PC-9 (cell line): ENCODE results near the gene GALNT9. TPM values are rescaled to one million over a fixed set of nuclear protein-coding genes. Genes with fewer than 3 reads are reported as not detected.

Experiments used
- BruUV-seq: library from RNA; stranded (reverse); fragments of 400-500 nt; replicated peaks from 2 replicates; lab custom pipeline; 2021; lab: Mats Ljungman, UMichigan
- CTCF ChIA-PET: fragments of 300-600 bp; sonication (Branson Sonifier 250); formaldehyde crosslinking; loops from one replicate; lab custom pipeline; 2022; ENCODE audit warnings: antibody characterized with exemption; lab: Charles Lee
- POLR2A ChIA-PET: fragments of 300-600 bp; sonication (Branson Sonifier 250); formaldehyde crosslinking; loops from one replicate; lab custom pipeline; 2022; ENCODE audit warnings: antibody characterized with exemption; ENCODE audit not compliant: unreplicated experiment; lab: Charles Lee
- DNase-seq, 2 experiments: peaks; one replicate each; pipeline versions ENCODE4 v3.0.0 to v3.0.0-alpha.2; 2015 to 2022; ENCODE audit warnings: mixed read lengths in 1 of 2
- H2AFZ ChIP-seq: fragments of 200-600 bp; sonication (generic); 2 replicates; pipeline ENCODE4 v1.8.1; 2017; ENCODE audit warnings: antibody characterized with exemption
- H3F3A ChIP-seq: fragments of 200-600 bp; sonication (generic); 2 replicates; pipeline ENCODE4 v1.8.1; 2017; ENCODE audit warnings: antibody characterized with exemption, mild to moderate bottlenecking, low read depth; ENCODE audit not compliant: insufficient read depth
- H3K27ac ChIP-seq: fragments of 200-600 bp; sonication (generic); 2 replicates; pipeline ENCODE4 v1.6.1; 2016; ENCODE audit warnings: mixed run types
- H3K27me3 ChIP-seq: fragments of 200-600 bp; sonication (generic); 2 replicates; pipeline ENCODE4 v1.6.1; 2016; ENCODE audit warnings: low read depth, mixed run types; ENCODE audit not compliant: insufficient read depth
- H3K36me3 ChIP-seq: fragments of 200-600 bp; sonication (generic); 2 replicates; pipeline ENCODE4 v1.6.1; 2016; ENCODE audit warnings: low read depth, mixed run types
- H3K4me1 ChIP-seq: fragments of 200-600 bp; sonication (generic); replicated peaks from 2 replicates; pipeline ENCODE4 v1.6.1; 2016; ENCODE audit warnings: mixed run types; ENCODE audit not compliant: insufficient read depth
- H3K4me2 ChIP-seq: fragments of 200-600 bp; sonication (generic); 2 replicates; pipeline ENCODE4 v1.6.1; 2017; ENCODE audit warnings: mixed run types
- H3K4me3 ChIP-seq: fragments of 200-600 bp; sonication (generic); 2 replicates; pipeline ENCODE4 v1.6.1; 2016; ENCODE audit warnings: mixed run types
- H3K79me2 ChIP-seq: fragments of 200-600 bp; sonication (generic); 2 replicates; pipeline ENCODE4 v1.6.1; 2017; ENCODE audit warnings: low read depth, mixed run types
- H3K9me2 ChIP-seq: fragments of 200-600 bp; sonication (generic); 2 replicates; pipeline ENCODE4 v1.8.1; 2017; ENCODE audit warnings: mild to moderate bottlenecking; ENCODE audit not compliant: insufficient read depth
- H3K9me3 ChIP-seq: fragments of 200-600 bp; sonication (generic); 2 replicates; pipeline ENCODE4 v1.8.1; 2016; ENCODE audit warnings: low read depth; ENCODE audit not compliant: insufficient read depth
- H4K20me1 ChIP-seq: fragments of 200-600 bp; sonication (generic); 2 replicates; pipeline ENCODE4 v1.8.1; 2017; ENCODE audit not compliant: insufficient read depth
- EZH2 ChIP-seq: fragments of 200-600 bp; sonication (generic); IDR thresholded peaks from 2 replicates; pipeline ENCODE4 v1.8.0; 2017; ENCODE audit warnings: antibody characterized with exemption, low read depth
- intact Hi-C: fragments of 100-400 bp; cut with micrococcal nuclease; formaldehyde crosslinking; loops from one replicate; pipeline ENCODE4 v1.10.0; 2022; ENCODE audit not compliant: unreplicated experiment
- total RNA-seq: library from RNA; stranded (reverse); gene quantifications from 2 replicates; pipeline ENCODE4 v1.2.3, GENCODE V29; 2021
- TF ChIP-seq, protein P1 (sequence below): fragments of 200-600 bp; sonication (generic); conservative IDR thresholded peaks from 2 replicates; pipeline ENCODE4 v1.6.1; 2017; ENCODE audit warnings: mixed run types, antibody characterized with exemption, mild to moderate bottlenecking, moderate library complexity

GALNT9 gene
- total RNA-seq, 1 experiment from 2014 or later = 11.2 TPM

DNA sequence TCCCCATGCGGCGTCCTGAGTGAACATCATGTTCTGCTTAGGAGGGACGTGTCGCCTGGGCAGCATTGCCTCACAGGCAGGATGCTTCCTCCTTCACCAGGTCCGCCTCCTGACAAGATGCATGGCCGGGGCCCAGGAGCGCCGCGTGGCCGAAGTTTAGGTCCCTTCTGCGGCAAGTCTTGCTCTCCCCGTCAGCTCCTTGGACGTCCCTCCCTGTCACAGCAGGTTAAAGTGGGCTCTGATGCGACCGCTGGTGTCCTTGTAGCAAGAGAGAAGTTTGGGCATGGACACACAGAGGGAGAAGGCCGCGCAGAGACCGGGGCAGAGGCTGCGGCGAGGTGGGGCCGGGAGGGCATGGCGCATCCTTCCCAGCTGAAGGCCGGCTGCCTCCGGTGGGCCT lies 9.4 kb upstream of the GALNT9 start:
- H3K9me2 ChIP-seq = no peaks in the 10 kb centered on the region
- H3K36me3 ChIP-seq = no peaks in the 10 kb centered on the region
- H3K27me3 ChIP-seq = peaks cover 100% of the 10 kb centered on the region
- H4K20me1 ChIP-seq = no peaks in the 10 kb centered on the region
- no TSS peak for BruUV-seq
- H3F3A ChIP-seq = peaks cover 11% of the 10 kb centered on the region; the same call in 1 of the 2 replicates
- H3K9me3 ChIP-seq = no peaks in the 10 kb centered on the region
- H2AFZ ChIP-seq = no peak overlapping the region
- no peak overlapping the region for H3K4me2 ChIP-seq
- DNase-seq = no peak
- POLR2A ChIA-PET = no interaction called here
- TF ChIP-seq EZH2 = peak; percentile 32; the same call in 1 of the 2 replicates
- TF ChIP-seq, protein P1, sequence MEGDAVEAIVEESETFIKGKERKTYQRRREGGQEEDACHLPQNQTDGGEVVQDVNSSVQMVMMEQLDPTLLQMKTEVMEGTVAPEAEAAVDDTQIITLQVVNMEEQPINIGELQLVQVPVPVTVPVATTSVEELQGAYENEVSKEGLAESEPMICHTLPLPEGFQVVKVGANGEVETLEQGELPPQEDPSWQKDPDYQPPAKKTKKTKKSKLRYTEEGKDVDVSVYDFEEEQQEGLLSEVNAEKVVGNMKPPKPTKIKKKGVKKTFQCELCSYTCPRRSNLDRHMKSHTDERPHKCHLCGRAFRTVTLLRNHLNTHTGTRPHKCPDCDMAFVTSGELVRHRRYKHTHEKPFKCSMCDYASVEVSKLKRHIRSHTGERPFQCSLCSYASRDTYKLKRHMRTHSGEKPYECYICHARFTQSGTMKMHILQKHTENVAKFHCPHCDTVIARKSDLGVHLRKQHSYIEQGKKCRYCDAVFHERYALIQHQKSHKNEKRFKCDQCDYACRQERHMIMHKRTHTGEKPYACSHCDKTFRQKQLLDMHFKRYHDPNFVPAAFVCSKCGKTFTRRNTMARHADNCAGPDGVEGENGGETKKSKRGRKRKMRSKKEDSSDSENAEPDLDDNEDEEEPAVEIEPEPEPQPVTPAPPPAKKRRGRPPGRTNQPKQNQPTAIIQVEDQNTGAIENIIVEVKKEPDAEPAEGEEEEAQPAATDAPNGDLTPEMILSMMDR = no peak
- CTCF ChIA-PET = no interaction called here
- intact Hi-C loops = no loop called here
- no peak overlapping the region for H3K27ac ChIP-seq
- H3K79me2 ChIP-seq = no peaks in the 10 kb centered on the region
- H3K4me3 ChIP-seq = no peak overlapping the region
- no peaks in the 10 kb centered on the region for H3K4me1 ChIP-seq

DNA sequence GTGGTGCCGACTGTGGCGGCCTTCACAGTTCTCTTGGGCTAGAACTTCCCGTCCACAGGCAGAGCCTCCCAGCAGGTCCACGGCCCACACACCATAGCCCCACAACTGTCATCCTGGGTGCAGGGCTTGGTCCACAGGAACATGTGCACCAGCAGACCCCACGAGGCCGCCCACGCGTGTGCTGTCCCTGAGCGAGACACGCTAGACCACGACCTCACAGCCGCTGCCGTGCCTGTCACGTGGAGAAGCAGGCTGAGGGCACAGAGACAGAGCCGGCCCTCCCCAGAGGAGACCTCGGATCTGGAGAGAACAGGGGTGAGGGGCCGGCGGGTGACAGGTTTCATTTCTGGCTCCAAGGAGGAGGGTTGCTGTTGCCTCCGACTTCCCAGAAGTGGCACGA lies 8.9 kb upstream of the GALNT9 start:
- CTCF ChIA-PET = no interaction called here
- Histone ChIP-seq H3K27ac (no peak overlapping the region), H3K9me3 (no peaks in the 10 kb centered on the region), H3K79me2 (no peaks in the 10 kb centered on the region), H2AFZ (no peak overlapping the region), H3K9me2 (no peaks in the 10 kb centered on the region), H3K4me3 (no peak overlapping the region), H4K20me1 (no peaks in the 10 kb centered on the region), H3K27me3 (peaks cover 100% of the 10 kb centered on the region), H3K4me2 (no peak overlapping the region), H3F3A (peaks cover 11% of the 10 kb centered on the region; the same call in 1 of the 2 replicates), H3K4me1 (no peaks in the 10 kb centered on the region), H3K36me3 (no peaks in the 10 kb centered on the region)
- POLR2A ChIA-PET = no interaction called here
- no peak for DNase-seq
- TF ChIP-seq, protein P1 = no peak
- no peak for TF ChIP-seq EZH2
- intact Hi-C loops = no loop called here
- BruUV-seq = no TSS peak

GRCh38 chr12:132337557-132337956 lies 8.2 kb upstream of the GALNT9 start:
- TF ChIP-seq, protein P1 = no peak
- no peak for TF ChIP-seq EZH2
- POLR2A ChIA-PET = no interaction called here
- Histone ChIP-seq H3K4me3 (no peak overlapping the region), H3K9me3 (no peaks in the 10 kb centered on the region), H3K27me3 (peaks cover 98% of the 10 kb centered on the region), H3K4me1 (no peaks in the 10 kb centered on the region), H3K27ac (no peak overlapping the region), H3K79me2 (no peaks in the 10 kb centered on the region), H2AFZ (no peak overlapping the region), H3F3A (peaks cover 5% of the 10 kb centered on the region; the same call in 1 of the 2 replicates), H3K4me2 (no peak overlapping the region), H3K36me3 (no peaks in the 10 kb centered on the region), H3K9me2 (no peaks in the 10 kb centered on the region), H4K20me1 (no peaks in the 10 kb centered on the region)
- intact Hi-C loops = no loop called here
- CTCF ChIA-PET = interaction anchor here (0.5 kb wide), 1 partner anchor 118 kb away, joined by 3 read pairs; no protein-coding TSS in a partner anchor
- no peak for DNase-seq
- BruUV-seq = no TSS peak
